IMR-90 (cell line): Measurements from ENCODE around the gene OSBPL9. TPM values are rescaled to one million over a fixed set of nuclear protein-coding genes. Genes with fewer than 3 reads are reported as not detected.

Experiments used
- ATAC-seq: fragments of 200-7000 bp; cut with Tn5 transposase; 2 replicates; pipeline ENCODE4 v1.9.1; 2020; ENCODE audit warnings: low read depth, mild to moderate bottlenecking, moderate library complexity
- BruUV-seq: library from RNA; stranded (reverse); fragments of 400-500 nt; replicated peaks from 2 replicates; lab custom pipeline; 2021; lab: Mats Ljungman, UMichigan
- CTCF ChIA-PET: fragments of 300-600 bp; formaldehyde crosslinking; extraction: SDS; loops from one replicate; lab custom pipeline; 2021; ENCODE audit warnings: antibody characterized with exemption; lab: Yijun Ruan, JAX
- POLR2A ChIA-PET: fragments of 300-600 bp; sonication (Branson Sonifier 250); formaldehyde crosslinking; loops from one replicate; lab custom pipeline; 2022; ENCODE audit warnings: antibody characterized with exemption; ENCODE audit not compliant: unreplicated experiment; lab: Charles Lee
- DNase-seq: peaks from one replicate; pipeline ENCODE4 v3.0.0; 2013
- H2AFZ ChIP-seq: replicated peaks from 2 replicates; pipeline ENCODE3; 2013; ENCODE audit warnings: low read length, mild to moderate bottlenecking; ENCODE audit not compliant: poor library complexity
- H2AK5ac ChIP-seq: 2 replicates; pipeline ENCODE4 v1.6.1; 2013; ENCODE audit warnings: low read depth, low read length, inconsistent platforms
- H2AK9ac ChIP-seq: replicated peaks from 2 replicates; pipeline ENCODE3; 2013; ENCODE audit warnings: mild to moderate bottlenecking, low read depth, low read length, moderate library complexity; ENCODE audit not compliant: poor library complexity
- H2BK120ac ChIP-seq: 2 replicates; pipeline ENCODE4 v1.6.1; 2013; ENCODE audit warnings: low read depth, low read length, inconsistent platforms
- H2BK15ac ChIP-seq: 3 replicates; pipeline ENCODE4 v1.6.1; 2013; ENCODE audit warnings: low read depth, low read length, inconsistent platforms
- H2BK20ac ChIP-seq: 2 replicates; pipeline ENCODE4 v1.6.1; 2013; ENCODE audit warnings: low read depth, mild to moderate bottlenecking, inconsistent platforms, low read length, moderate library complexity
- H2BK5ac ChIP-seq: 2 replicates; pipeline ENCODE4 v1.6.1; 2013; ENCODE audit warnings: mild to moderate bottlenecking, low read depth, low read length, inconsistent platforms; ENCODE audit not compliant: poor library complexity, severe bottlenecking
- H3K14ac ChIP-seq: replicated peaks from 2 replicates; pipeline ENCODE4 v1.6.1; 2013; ENCODE audit warnings: low read depth, low read length, inconsistent platforms
- H3K18ac ChIP-seq: 2 replicates; pipeline ENCODE4 v1.6.1; 2013; ENCODE audit warnings: low read depth, low read length, control low read depth
- H3K23ac ChIP-seq: 2 replicates; pipeline ENCODE4 v1.6.1; 2013; ENCODE audit warnings: low read depth, low read length, inconsistent platforms
- H3K27ac ChIP-seq: 2 replicates; pipeline ENCODE4 v1.5.1; 2013; ENCODE audit warnings: mild to moderate bottlenecking, control low read depth, low read length; ENCODE audit not compliant: insufficient read depth
- H3K27me3 ChIP-seq: 2 replicates; pipeline ENCODE4 v1.6.1; 2013; ENCODE audit warnings: low read length; ENCODE audit not compliant: control insufficient read depth, insufficient read depth
- H3K36me3 ChIP-seq: 2 replicates; pipeline ENCODE4 v1.6.1; 2013; ENCODE audit warnings: low read length, mixed read lengths; ENCODE audit not compliant: control insufficient read depth, insufficient read depth
- H3K4ac ChIP-seq: 2 replicates; pipeline ENCODE4 v1.6.1; 2013; ENCODE audit warnings: low read depth, low read length, inconsistent platforms
- H3K4me1 ChIP-seq: 2 replicates; pipeline ENCODE4 v1.6.1; 2013; ENCODE audit warnings: low read length, mixed read lengths; ENCODE audit not compliant: control insufficient read depth, insufficient read depth
- H3K4me2 ChIP-seq: 2 replicates; pipeline ENCODE4 v1.6.1; 2013; ENCODE audit warnings: low read depth, mild to moderate bottlenecking, control low read depth, low read length, moderate library complexity
- H3K4me3 ChIP-seq: 2 replicates; pipeline ENCODE4 v1.5.1; 2013; ENCODE audit warnings: low read depth, mild to moderate bottlenecking, control low read depth, low read length, moderate library complexity; ENCODE audit not compliant: insufficient read depth
- H3K56ac ChIP-seq: 2 replicates; pipeline ENCODE4 v1.6.1; 2013; ENCODE audit warnings: low read length, inconsistent platforms; ENCODE audit not compliant: insufficient read depth; ENCODE audit errors: extremely low read depth
- H3K79me1 ChIP-seq, 2 experiments: 2 replicates each; pipeline ENCODE4 v1.6.1; 2013; ENCODE audit warnings: low read length in 2 of 2, inconsistent platforms in 1 of 2, low read depth in 1 of 2
- H3K9ac ChIP-seq: 2 replicates; pipeline ENCODE4 v1.6.1; 2013; ENCODE audit warnings: low read depth, low read length, control low read depth
- H3K9me1 ChIP-seq: 2 replicates; pipeline ENCODE4 v1.6.1; 2013; ENCODE audit warnings: low read length, inconsistent platforms; ENCODE audit not compliant: insufficient read depth
- H3K9me3 ChIP-seq: 2 replicates; pipeline ENCODE4 v1.6.1; 2013; ENCODE audit warnings: low read length; ENCODE audit not compliant: control insufficient read depth, insufficient read depth
- H4K20me1 ChIP-seq: 2 replicates; pipeline ENCODE4 v1.6.1; 2013; ENCODE audit warnings: low read length, inconsistent platforms; ENCODE audit not compliant: insufficient read depth
- H4K5ac ChIP-seq: 2 replicates; pipeline ENCODE4 v1.6.1; 2013; ENCODE audit warnings: mild to moderate bottlenecking, low read depth, low read length, control low read depth
- H4K8ac ChIP-seq, 2 experiments: 2 replicates each; pipeline ENCODE4 v1.6.1; 2013; ENCODE audit warnings: low read depth in 2 of 2, low read length in 2 of 2, control low read depth in 1 of 2, inconsistent platforms in 1 of 2
- H4K91ac ChIP-seq: 2 replicates; pipeline ENCODE4 v1.6.1; 2013; ENCODE audit warnings: low read depth, low read length, inconsistent platforms; ENCODE audit not compliant: insufficient read depth
- CEBPB ChIP-seq: IDR thresholded peaks from 2 replicates; pipeline ENCODE4 v1.6.1; 2012; ENCODE audit warnings: low read depth, low read length, improper control_type of control experiment
- FOS ChIP-seq: fragments of 150-350 bp; IDR thresholded peaks from 2 replicates; pipeline ENCODE4 v1.6.1; 2016; ENCODE audit warnings: low read depth, low read length
- WGBS, 2 experiments: methylation state at CpG; one replicate each; pipeline versions ENCODE4 v1.1.5 to v1.1.7; 2013; ENCODE audit warnings: missing lambda C conversion rate in 2 of 2; ENCODE audit not compliant: insufficient read length in 1 of 2; ENCODE audit errors: extremely low coverage in 2 of 2; 5-methylcytosine and 5-hydroxymethylcytosine counted together
- dilution Hi-C: fragments of 300-500 bp; cut with HindIII; formaldehyde crosslinking; loops from one replicate; pipeline ENCODE4 v1.14.3; 2018; ENCODE audit warnings: low sequenced_read_pairs; ENCODE audit not compliant: unreplicated experiment
- in situ Hi-C: fragments of 300-500 bp; cut with MboI; formaldehyde crosslinking; loops from 3 replicates; pipeline ENCODE4 v1.14.3; 2019; ENCODE audit warnings: low sequenced_read_pairs, inconsistent platforms, mixed read lengths
- intact Hi-C: fragments of 100-400 bp; cut with micrococcal nuclease; formaldehyde crosslinking; loops from 2 replicates; pipeline ENCODE4 v1.10.0; 2022
- polyA plus RNA-seq, 3 experiments: library from polyadenylated mRNA; depleted of rRNA; stranded (reverse); fragments of >200 nt; gene quantifications; 2 replicates each; pipeline ENCODE4 v1.2.3, GENCODE V29; 2012; ENCODE audit warnings: low replicate concordance in 1 of 3
- total RNA-seq: library from RNA; depleted of rRNA; stranded (reverse); fragments of >200 nt; gene quantifications from 2 replicates; pipeline ENCODE4 v1.2.3, GENCODE V29; 2012

OSBPL9 gene
- total and polyA plus RNA-seq, 2 of the 4 experiments (the other 2 are of a cell fraction), result 51.4 to 127 TPM

DNA sequence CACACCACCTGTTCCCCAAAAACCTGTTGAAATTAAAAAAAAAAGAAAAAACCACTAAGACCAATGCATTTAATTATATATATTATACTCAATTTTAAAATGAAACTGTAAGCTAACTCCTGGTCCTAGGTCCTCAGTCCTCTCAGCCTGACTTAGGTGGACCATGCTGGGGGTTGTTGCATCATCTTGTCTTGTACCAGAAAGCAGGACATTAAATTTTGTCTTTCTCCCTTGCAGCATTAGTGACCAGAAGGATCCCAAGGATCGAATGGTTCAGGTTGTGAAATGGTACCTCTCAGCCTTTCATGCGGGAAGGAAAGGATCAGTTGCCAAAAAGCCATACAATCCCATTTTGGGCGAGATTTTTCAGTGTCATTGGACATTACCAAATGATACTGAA lies 164.0 kb downstream of the OSBPL9 start:
- H2AK5ac ChIP-seq, result no peak overlapping the region
- H3K9me3 ChIP-seq, result no peaks in the 10 kb centered on the region
- H4K91ac ChIP-seq, result no peak overlapping the region
- POLR2A ChIA-PET, result no interaction called here
- H3K9ac ChIP-seq, result no peak overlapping the region
- H3K36me3 ChIP-seq, result peaks cover 25% of the 10 kb centered on the region
- H2BK15ac ChIP-seq, result no peak overlapping the region
- DNase-seq, result no peak
- H3K9me1 ChIP-seq, result peaks cover 12% of the 10 kb centered on the region; the same call in 1 of the 2 replicates
- no peak overlapping the region for H3K23ac ChIP-seq
- no peak overlapping the region for H3K14ac ChIP-seq
- H3K27ac ChIP-seq, result no peak overlapping the region
- no CpG with 5 or more reads among the region's 3 CpGs for WGBS, 2 experiments
- H3K18ac ChIP-seq, result no peak overlapping the region
- H3K4me3 ChIP-seq, result no peak overlapping the region
- intact Hi-C loops, result no loop called here
- H2AK9ac ChIP-seq, result no peak overlapping the region
- H2BK5ac ChIP-seq, result no peak overlapping the region
- CTCF ChIA-PET, result interaction anchor here (0.6 kb wide), 1 partner anchor 65 kb away, joined by 3 read pairs; no protein-coding TSS in a partner anchor
- H4K8ac ChIP-seq, result no peak overlapping the region
- no peak overlapping the region for H2AFZ ChIP-seq
- peak; percentile 41 for TF ChIP-seq CEBPB
- no peak for TF ChIP-seq FOS
- H3K4me1 ChIP-seq, result peaks cover 6% of the 10 kb centered on the region
- in situ Hi-C loops, result no loop called here
- H3K4ac ChIP-seq, result no peak overlapping the region
- H3K79me1 ChIP-seq, result peaks cover 0 to 19% of the 10 kb centered on the region in 2 experiments; a peak in 3 of 4 replicates
- ATAC-seq, result no peak
- H4K20me1 ChIP-seq, result peaks cover 8% of the 10 kb centered on the region
- no peaks in the 10 kb centered on the region for H3K27me3 ChIP-seq
- no peak overlapping the region for H2BK120ac ChIP-seq
- H3K56ac ChIP-seq, result no peak overlapping the region
- no peak overlapping the region for H3K4me2 ChIP-seq
- no peak overlapping the region for H2BK20ac ChIP-seq
- H4K5ac ChIP-seq, result no peak overlapping the region
- no TSS peak for BruUV-seq
- dilution Hi-C loops, result no loop called here
